Raji (cell line): Measurements from ENCODE around the gene LRP1B.

Experiments used
- POLR2A ChIP-seq: IDR thresholded peaks from 2 replicates; pipeline ENCODE4 v1.6.1; 2011; ENCODE audit warnings: low read depth, low read length, control low read depth; ENCODE audit not compliant: insufficient read depth

LRP1B gene

DNA sequence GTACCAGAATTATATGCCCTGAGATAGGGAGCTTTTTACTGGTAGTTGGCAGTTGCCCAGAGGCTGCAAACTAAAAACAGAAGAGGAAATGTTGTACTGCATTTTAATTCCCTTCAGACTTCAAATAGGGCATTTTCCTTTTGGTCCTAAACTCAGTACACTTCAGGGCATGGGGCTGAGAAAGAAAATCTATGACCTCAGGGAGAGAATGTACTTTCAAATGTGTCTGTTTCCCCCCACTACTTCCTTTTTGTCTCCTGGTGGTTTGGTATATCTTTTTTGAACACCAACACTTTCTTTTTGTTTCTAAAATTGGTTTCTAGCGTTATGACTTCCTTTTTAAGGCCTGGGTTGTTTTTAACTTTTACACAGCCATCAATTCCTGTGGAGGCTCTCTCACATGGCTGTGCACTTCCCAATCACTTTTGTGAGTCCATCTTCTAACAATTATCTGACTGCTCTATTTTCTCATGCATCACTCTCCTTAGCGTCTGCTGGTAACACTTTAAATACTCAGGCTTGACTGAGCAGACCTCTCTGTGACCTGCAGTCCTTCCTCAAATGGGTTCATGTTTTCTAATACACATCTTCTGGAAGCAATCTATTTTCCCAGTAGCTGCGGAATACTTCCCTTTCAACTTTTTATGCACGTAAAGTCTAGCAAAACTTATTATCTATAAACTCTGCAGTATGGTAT, 596.0 kb downstream of the LRP1B start:
- TF ChIP-seq POLR2A = no peak

GRCh38 chr2:141529659-141530058, 601.2 kb downstream of the LRP1B start:
- TF ChIP-seq POLR2A = no peak

GRCh38 chr2:141528990-141529389, 601.8 kb downstream of the LRP1B start:
- TF ChIP-seq POLR2A = no peak

- TF ChIP-seq POLR2A = no peak
Observed at GRCh38 chr2:141526760-141527159, 604.1 kb downstream of the LRP1B start.

DNA sequence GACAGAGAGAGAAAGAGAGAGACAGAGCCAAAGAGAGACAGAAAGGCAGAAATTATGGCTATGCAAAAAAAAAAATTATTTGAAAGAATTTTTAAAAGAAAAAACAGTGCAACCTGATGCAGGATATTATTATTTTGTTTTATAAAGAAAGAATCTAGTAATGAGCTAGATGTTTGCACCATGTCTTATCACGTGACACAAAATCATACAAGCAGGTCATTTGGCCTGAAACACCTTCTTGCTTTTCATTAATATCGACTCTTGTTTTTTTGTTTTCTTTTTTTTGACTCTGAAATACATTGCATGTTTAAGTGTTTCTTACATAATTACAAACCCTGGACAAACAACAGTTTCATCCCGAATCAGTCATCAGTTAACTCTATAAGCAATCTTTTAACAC, 606.0 kb downstream of the LRP1B start:
- TF ChIP-seq POLR2A = no peak

GRCh38 chr2:141523199-141523598, 607.6 kb downstream of the LRP1B start:
- no peak for TF ChIP-seq POLR2A

GRCh38 chr2:141522702-141523101, 608.1 kb downstream of the LRP1B start:
- no peak for TF ChIP-seq POLR2A

DNA sequence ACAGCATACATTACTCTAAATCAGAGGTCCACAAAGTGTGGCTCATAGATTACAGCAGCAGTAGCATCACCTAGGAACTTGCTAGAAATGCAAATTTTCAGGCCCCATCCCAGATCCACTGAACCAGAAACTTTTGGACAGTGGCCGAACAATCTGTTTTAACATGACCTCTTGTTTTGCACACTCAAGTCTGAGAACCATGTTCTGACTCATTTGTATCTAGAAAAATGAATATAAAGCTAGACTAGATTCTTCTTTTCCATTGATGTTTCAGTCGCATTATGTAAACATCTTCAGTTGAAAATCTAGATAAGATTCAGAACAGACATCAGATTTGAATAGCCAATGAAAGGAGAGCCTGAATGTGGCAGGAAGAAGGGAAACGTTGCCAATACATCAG, 608.8 kb downstream of the LRP1B start:
- no peak for TF ChIP-seq POLR2A

DNA sequence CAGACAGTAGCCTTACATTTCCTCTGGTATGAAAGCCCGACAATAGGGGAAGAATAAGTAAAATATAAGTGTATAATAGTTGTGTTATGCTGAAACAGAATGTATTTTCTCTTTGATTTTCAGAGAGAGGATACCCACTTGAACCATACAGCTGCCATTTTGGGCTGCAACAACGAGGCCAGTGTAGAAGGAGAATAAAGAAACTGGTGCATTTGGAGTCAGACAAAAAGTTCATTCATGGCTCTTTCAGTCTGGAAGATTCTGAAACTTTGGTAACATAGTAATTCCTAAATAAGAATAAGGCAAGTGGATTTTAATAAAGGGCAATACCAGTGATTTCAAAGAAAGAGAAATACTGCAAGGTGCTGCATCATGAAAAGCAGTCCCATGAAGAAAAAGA, 610.9 kb downstream of the LRP1B start:
- TF ChIP-seq POLR2A = no peak

- TF ChIP-seq POLR2A = no peak
Observed at GRCh38 chr2:141517852-141518421, 612.9 kb downstream of the LRP1B start.

DNA sequence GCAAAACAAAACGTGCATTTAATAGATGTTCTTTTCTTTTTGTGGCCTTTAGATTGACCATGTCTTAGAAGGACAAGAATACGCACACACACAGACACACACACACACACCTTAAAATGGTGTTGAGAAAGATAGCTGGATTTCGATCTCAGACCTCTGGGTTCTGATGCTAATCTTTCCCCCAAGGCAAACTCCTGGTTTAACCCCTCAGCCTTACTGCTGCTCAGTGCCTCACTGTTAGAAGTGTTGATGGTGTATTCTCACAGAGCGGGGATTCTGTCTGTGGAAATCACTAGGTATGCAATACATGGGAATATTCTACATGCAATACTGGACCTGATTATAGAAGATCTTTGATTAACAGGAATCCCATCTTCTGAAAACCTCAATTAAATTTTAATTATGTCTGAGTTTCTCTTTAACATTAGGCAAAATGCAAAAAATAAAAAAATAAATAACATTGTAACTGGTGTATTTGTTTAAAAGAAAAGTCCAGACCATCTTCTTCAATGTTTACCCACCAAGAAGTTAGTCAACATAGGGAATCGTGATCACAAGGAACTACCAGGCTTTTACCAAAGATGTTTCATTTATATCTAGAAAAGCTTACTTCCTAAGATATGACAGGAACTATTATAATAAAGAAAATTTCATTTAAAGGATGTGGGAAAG, 613.5 kb downstream of the LRP1B start:
- TF ChIP-seq POLR2A = no peak

GRCh38 chr2:141515931-141516330, 614.9 kb downstream of the LRP1B start:
- TF ChIP-seq POLR2A = no peak

DNA sequence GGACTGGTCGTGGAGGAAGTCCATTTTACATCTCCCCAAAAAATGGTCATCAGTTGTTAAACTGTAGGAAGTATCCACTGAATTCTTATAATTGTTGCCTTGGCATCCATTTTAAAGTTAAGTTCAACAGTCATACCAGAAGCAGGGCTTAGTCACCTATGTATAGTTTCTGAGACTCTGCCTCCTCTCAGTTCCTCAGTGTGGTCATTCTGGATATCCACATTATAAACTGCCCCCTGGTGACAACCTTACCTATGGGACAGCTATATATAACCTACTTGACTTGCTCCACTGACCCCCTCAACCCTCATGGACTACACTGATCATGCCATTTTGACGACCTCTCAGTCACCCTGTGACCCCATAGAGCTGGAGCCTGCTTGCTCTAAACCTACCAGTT, 617.0 kb downstream of the LRP1B start:
- no peak for TF ChIP-seq POLR2A

DNA sequence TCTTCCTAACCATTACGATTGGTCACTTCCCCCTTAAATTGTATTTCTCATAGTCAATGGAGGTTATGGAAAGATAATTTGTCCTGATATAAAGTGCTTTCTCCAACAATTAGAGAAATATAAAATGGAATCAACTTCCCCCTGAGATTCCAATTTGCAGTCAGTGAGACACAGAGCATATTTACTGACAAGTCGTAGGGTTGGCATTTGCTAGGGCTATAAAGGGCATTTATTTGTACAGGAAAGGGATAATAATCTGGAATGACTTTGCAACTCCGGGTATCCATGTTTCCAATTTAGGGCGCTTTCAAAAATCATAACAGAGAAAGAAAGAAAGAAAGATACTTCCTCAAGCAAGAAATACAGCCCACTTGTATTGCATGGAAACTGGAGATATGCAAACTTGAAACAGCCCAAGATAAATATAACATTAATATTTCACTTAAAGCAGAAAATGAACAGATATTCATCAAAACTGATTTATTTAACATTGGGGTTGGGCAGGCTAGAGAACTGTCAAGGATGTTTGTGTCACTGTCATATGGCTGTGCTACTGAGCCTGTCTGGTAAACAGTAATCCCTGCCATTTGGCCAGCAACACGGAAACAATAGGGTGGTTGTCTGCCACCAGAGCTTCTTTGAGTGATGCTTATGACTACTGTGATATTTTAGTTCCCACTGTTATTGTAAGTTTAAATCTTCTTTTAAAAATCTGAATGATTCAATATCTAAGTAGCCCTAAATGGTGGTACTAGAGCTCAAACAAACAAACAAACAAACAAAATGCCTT, 621.8 kb downstream of the LRP1B start:
- TF ChIP-seq POLR2A = no peak

- no peak for TF ChIP-seq POLR2A
Observed at GRCh38 chr2:141508086-141508752, 622.6 kb downstream of the LRP1B start.
